Measurements from ENCODE around the gene COX14.

GRCh38 chr12:50104417-50105366 lies 7.3 kb upstream of the COX14 start:
- TF ChIP-seq CTCF (IDR thresholded peaks at IDR 0.05), result no peak
- TF ChIP-seq POLR2A (IDR thresholded peaks at IDR 0.05), result no peak
- TF ChIP-seq POLR2AphosphoS5 (IDR thresholded peaks at IDR 0.05), result no peak
- TF ChIP-seq EP300 (IDR thresholded peaks at IDR 0.05; ENCODE audit: low read depth), result no peak

All from transverse colon (tissue), 4 donors.